Endodermal cell (in vitro differentiated cells): ENCODE data around the gene LPIN1. TPM values are rescaled to one million over a fixed set of nuclear protein-coding genes. Genes with fewer than 3 reads are reported as not detected.

Experiments
- DNase-seq: peaks from one replicate; pipeline ENCODE4 v3.0.0-alpha.2; 2017
- H3K27ac ChIP-seq: 2 replicates; pipeline ENCODE4 v1.5.1; 2013; ENCODE audit warnings: mild to moderate bottlenecking, low read depth, low read length, moderate library complexity
- H3K27me3 ChIP-seq: 2 replicates; pipeline ENCODE4 v1.6.1; 2013; ENCODE audit warnings: mild to moderate bottlenecking, low read length, moderate library complexity; ENCODE audit not compliant: insufficient read depth, control insufficient read depth, poor library complexity, severe bottlenecking
- H3K36me3 ChIP-seq: 2 replicates; pipeline ENCODE4 v1.7.0; 2013; ENCODE audit warnings: mild to moderate bottlenecking, low read length, moderate library complexity; ENCODE audit not compliant: control insufficient read depth, insufficient read depth
- H3K4me1 ChIP-seq: one replicate; pipeline ENCODE4 v1.7.0; 2013; ENCODE audit warnings: low read length; ENCODE audit not compliant: control insufficient read depth, insufficient read depth
- H3K4me3 ChIP-seq: 2 replicates; pipeline ENCODE4 v1.5.1; 2013; ENCODE audit warnings: mild to moderate bottlenecking, low read length, moderate library complexity
- H3K9ac ChIP-seq: 2 replicates; pipeline ENCODE4 v1.6.1; 2013; ENCODE audit warnings: mild to moderate bottlenecking, low read length, moderate library complexity; ENCODE audit not compliant: poor library complexity, severe bottlenecking; ENCODE audit errors: extremely low read depth
- H3K9me3 ChIP-seq: 2 replicates; pipeline ENCODE4 v1.6.1; 2013; ENCODE audit warnings: mild to moderate bottlenecking, low read length, moderate library complexity; ENCODE audit not compliant: control insufficient read depth
- H3K27ac Mint-ChIP-seq: 2 replicates; pipeline ENCODE4 v1.8.0; 2020; ENCODE audit warnings: mixed read lengths
- H3K27me3 Mint-ChIP-seq: 2 replicates; pipeline ENCODE4 v1.8.0; 2021; ENCODE audit warnings: mild to moderate bottlenecking, mixed read lengths; ENCODE audit not compliant: insufficient read depth
- H3K36me3 Mint-ChIP-seq: 2 replicates; pipeline ENCODE4 v1.8.0; 2020; ENCODE audit warnings: low read depth, mixed read lengths
- H3K4me1 Mint-ChIP-seq: 2 replicates; pipeline ENCODE4 v1.8.0; 2020; ENCODE audit warnings: mixed read lengths
- H3K4me3 Mint-ChIP-seq: 2 replicates; pipeline ENCODE4 v1.8.0; 2020; ENCODE audit warnings: mild to moderate bottlenecking, moderate library complexity, mixed read lengths
- H3K9me3 Mint-ChIP-seq: 2 replicates; pipeline ENCODE4 v1.8.0; 2020; ENCODE audit warnings: mild to moderate bottlenecking, mixed read lengths
- WGBS, 2 experiments: methylation state at CpG; one replicate each; pipeline versions ENCODE4 v1.1.5 to v1.1.7; 2013; ENCODE audit warnings: missing lambda C conversion rate in 2 of 2, mixed read lengths in 1 of 2; ENCODE audit not compliant: insufficient coverage in 1 of 2, insufficient read length in 1 of 2; 5-methylcytosine and 5-hydroxymethylcytosine counted together
- total RNA-seq, 2 donors: library from RNA; stranded (reverse); fragmentation: NEBNext Ultra II Directional in 1 of 2; extraction: Animal tissue kit (Norgen Biotek cat#: 25700) in 1 of 2; gene quantifications; 2 replicates in 1 of 2; 3 replicates in 1 of 2; pipeline ENCODE4 v1.2.1, GENCODE V29; 2021
- TF ChIP-seq, protein P1 (sequence below): fragments of 200-600 bp; sonication (generic); conservative IDR thresholded peaks from 2 replicates; pipeline ENCODE4 v1.5.0; 2021; ENCODE audit warnings: antibody characterized with exemption, mild to moderate bottlenecking

Gene LPIN1
- total RNA-seq, 2 donors from 2014 or later, result 23.9 to 24.3 TPM

DNA sequence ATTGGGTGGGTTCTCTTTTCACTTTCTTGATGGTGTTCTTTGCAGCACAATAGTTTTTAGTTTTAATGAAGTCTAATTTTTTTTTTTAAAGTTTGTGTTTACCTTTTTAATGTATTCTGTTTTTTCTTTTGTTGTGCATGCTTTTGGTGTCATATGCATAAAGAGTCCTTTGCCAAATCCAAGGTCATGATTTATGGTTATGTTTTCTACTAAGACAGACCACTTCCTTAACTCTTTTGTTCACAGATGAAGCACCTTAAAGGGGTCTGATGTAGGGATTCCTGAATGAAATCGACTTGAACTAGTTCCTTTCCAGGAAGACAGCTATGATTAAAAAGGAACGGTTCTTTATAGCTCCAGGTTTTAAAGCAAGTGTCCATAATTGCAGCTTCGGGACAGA, 23.1 kb downstream of the LPIN1 start:
- TF ChIP-seq, protein P1, sequence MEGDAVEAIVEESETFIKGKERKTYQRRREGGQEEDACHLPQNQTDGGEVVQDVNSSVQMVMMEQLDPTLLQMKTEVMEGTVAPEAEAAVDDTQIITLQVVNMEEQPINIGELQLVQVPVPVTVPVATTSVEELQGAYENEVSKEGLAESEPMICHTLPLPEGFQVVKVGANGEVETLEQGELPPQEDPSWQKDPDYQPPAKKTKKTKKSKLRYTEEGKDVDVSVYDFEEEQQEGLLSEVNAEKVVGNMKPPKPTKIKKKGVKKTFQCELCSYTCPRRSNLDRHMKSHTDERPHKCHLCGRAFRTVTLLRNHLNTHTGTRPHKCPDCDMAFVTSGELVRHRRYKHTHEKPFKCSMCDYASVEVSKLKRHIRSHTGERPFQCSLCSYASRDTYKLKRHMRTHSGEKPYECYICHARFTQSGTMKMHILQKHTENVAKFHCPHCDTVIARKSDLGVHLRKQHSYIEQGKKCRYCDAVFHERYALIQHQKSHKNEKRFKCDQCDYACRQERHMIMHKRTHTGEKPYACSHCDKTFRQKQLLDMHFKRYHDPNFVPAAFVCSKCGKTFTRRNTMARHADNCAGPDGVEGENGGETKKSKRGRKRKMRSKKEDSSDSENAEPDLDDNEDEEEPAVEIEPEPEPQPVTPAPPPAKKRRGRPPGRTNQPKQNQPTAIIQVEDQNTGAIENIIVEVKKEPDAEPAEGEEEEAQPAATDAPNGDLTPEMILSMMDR, result no peak
- H3K27ac ChIP-seq, result no peak overlapping the region
- Mint-ChIP-seq H3K4me3 (no peak overlapping the region), H3K27me3 (no peaks in the 10 kb centered on the region), H3K27ac (no peak overlapping the region), H3K4me1 (peaks cover under 1% of the 10 kb centered on the region), H3K36me3 (peaks cover 60% of the 10 kb centered on the region), H3K9me3 (no peaks in the 10 kb centered on the region)
- no peak overlapping the region for H3K4me3 ChIP-seq
- H3K9ac ChIP-seq, result no peak overlapping the region
- DNase-seq, result no peak
- H3K36me3 ChIP-seq, result peaks cover 62% of the 10 kb centered on the region
- H3K4me1 ChIP-seq, result no peaks in the 10 kb centered on the region
- WGBS, 2 experiments, result 93 to 95% methylated on average over 3 of the region's 3 CpGs
- H3K9me3 ChIP-seq, result no peaks in the 10 kb centered on the region
- no peaks in the 10 kb centered on the region for H3K27me3 ChIP-seq

DNA sequence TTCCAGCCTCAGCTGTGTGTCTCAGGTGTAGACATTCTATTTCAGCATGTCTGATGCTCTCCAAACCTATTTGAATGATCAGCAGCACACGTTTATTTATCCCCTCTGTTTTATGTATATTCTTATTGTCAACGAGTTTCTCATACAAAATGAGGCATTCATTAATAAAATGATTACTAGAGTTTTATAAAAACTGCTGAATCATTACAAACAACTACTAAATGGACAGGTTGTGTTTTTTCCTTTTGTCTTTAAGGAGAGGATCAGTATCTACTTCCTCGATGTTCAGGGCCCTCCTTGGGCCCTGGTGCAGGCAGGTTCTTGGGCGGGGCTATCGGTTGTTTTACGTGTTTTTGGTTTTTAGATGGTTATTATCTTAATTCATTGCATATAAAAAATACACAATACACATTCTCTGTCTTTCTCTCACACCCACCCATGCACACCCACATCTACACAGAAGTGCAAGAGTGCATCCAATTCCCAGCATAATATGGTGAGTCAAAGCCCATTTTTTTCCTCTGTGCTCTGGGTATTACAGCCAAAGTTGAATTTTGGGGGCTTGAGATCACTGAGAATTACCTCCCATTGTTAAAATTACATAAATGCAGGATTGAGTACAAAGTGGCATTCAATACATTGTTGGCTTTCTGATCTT, 24.2 kb downstream of the LPIN1 start:
- H3K4me1 Mint-ChIP-seq, result no peaks in the 10 kb centered on the region
- no peak for DNase-seq
- peaks cover 67% of the 10 kb centered on the region for H3K36me3 ChIP-seq
- H3K27ac ChIP-seq, result no peak overlapping the region
- H3K9ac ChIP-seq, result no peak overlapping the region
- peaks cover 52% of the 10 kb centered on the region for H3K36me3 Mint-ChIP-seq
- H3K9me3 ChIP-seq, result no peaks in the 10 kb centered on the region
- no peaks in the 10 kb centered on the region for H3K9me3 Mint-ChIP-seq
- no peaks in the 10 kb centered on the region for H3K27me3 ChIP-seq
- TF ChIP-seq, protein P1, result no peak
- no peak overlapping the region for H3K27ac Mint-ChIP-seq
- WGBS, 2 experiments, result 90% methylated on average over 5 of the region's 6 CpGs; no CpG with 5 or more reads in 1 of the 2 experiments
- no peaks in the 10 kb centered on the region for H3K27me3 Mint-ChIP-seq
- no peaks in the 10 kb centered on the region for H3K4me1 ChIP-seq
- H3K4me3 Mint-ChIP-seq, result no peak overlapping the region
- H3K4me3 ChIP-seq, result no peak overlapping the region

DNA sequence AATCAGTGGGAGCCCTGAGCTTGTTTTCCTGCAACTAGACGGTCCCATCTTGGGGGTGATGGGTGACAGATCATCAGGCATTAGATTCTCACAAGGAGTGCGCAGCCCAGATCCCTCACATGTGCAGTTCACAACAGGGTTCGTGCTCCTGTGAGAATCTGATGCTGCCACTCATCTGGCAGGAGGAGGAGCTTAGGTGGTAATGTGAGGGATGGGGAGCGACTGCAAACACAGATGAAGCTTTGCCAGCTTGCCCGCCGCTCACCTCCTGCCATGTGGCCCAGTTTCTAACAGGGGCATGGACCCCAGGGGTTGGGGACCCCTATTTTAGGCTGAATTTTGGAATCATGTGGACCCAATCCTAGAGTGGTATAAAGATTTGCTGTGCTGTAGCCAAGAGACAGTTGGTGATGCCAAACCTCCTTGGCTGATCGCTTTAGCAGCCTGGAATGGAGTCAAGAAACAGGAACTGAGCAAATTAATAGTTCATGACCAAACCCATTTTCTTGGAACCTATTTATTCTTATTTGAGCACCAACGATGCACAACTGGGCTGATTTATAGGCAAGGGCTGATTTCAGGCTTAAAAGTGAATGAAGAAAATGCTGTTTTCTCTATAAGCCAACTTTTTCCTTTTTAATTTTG, 25.7 kb downstream of the LPIN1 start:
- no peaks in the 10 kb centered on the region for H3K27me3 Mint-ChIP-seq
- no peaks in the 10 kb centered on the region for H3K9me3 Mint-ChIP-seq
- H3K4me3 Mint-ChIP-seq, result no peak overlapping the region
- no peaks in the 10 kb centered on the region for H3K4me1 Mint-ChIP-seq
- Histone ChIP-seq H3K27me3 (no peaks in the 10 kb centered on the region), H3K4me1 (no peaks in the 10 kb centered on the region), H3K9ac (no peak overlapping the region), H3K27ac (no peak overlapping the region), H3K4me3 (no peak overlapping the region), H3K9me3 (no peaks in the 10 kb centered on the region), H3K36me3 (peaks cover 61% of the 10 kb centered on the region)
- no peak overlapping the region for H3K27ac Mint-ChIP-seq
- no peak for DNase-seq
- TF ChIP-seq, protein P1, result no peak
- WGBS, 2 experiments, result 94 to 98% methylated on average over 6 to 8 of the region's 8 CpGs
- peaks cover 40% of the 10 kb centered on the region for H3K36me3 Mint-ChIP-seq
